ENCODE measurements around the gene DCC.

DCC gene

GRCh38 chr18:52920665-52921064 is 580.7 kb downstream of the DCC start:
- DNase-seq (ENCODE audit: low read depth) = no peak
- TF ChIP-seq CTCF (IDR thresholded peaks at IDR 0.05; ENCODE audit: control insufficient read depth, insufficient read depth, low read depth, low read length, missing control alignments) = no peak
- no peak overlapping the region for H3K4me3 ChIP-seq (ENCODE audit: control insufficient read depth, low read depth, low read length)

DNA sequence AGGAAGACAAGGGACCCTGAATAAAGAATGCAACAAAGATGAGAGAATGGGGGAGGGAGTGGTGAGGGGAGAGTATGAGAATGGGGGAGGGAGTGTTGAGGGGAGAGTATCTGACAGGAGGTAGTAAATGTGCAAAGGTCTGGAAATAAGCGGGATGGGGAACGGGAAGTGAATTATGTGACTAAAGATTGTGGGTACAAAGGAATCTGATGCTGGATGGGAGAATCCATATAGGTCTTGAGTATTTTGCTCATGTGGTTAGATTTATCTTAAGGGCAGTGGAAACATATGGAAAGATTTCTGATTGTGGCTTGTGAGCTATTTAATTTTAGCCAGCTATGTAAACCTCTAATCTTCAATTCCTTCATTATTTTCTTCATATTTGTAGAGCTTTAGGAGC is 593.4 kb downstream of the DCC start:
- no peak for TF ChIP-seq CTCF (IDR thresholded peaks at IDR 0.05; ENCODE audit: control insufficient read depth, insufficient read depth, low read depth, low read length, missing control alignments)
- H3K4me3 ChIP-seq (ENCODE audit: control insufficient read depth, low read depth, low read length) = no peak overlapping the region
- DNase-seq (ENCODE audit: low read depth) = no peak

GRCh38 chr18:52936931-52937330 is 596.9 kb downstream of the DCC start:
- no peak overlapping the region for H3K4me3 ChIP-seq (ENCODE audit: control insufficient read depth, low read depth, low read length)
- TF ChIP-seq CTCF (IDR thresholded peaks at IDR 0.05; ENCODE audit: control insufficient read depth, insufficient read depth, low read depth, low read length, missing control alignments) = no peak
- DNase-seq (ENCODE audit: low read depth) = no peak

- no peak for TF ChIP-seq CTCF (IDR thresholded peaks at IDR 0.05; ENCODE audit: control insufficient read depth, insufficient read depth, low read depth, low read length, missing control alignments)
- no peak for DNase-seq (ENCODE audit: low read depth)
- H3K4me3 ChIP-seq (ENCODE audit: control insufficient read depth, low read depth, low read length) = no peak overlapping the region
Measured at GRCh38 chr18:52937840-52938239, 597.8 kb downstream of the DCC start.

GRCh38 chr18:52945552-52945951 is 605.6 kb downstream of the DCC start:
- no peak overlapping the region for H3K4me3 ChIP-seq (ENCODE audit: control insufficient read depth, low read depth, low read length)
- TF ChIP-seq CTCF (IDR thresholded peaks at IDR 0.05; ENCODE audit: control insufficient read depth, insufficient read depth, low read depth, low read length, missing control alignments) = no peak
- DNase-seq (ENCODE audit: low read depth) = no peak

- TF ChIP-seq CTCF (IDR thresholded peaks at IDR 0.05; ENCODE audit: control insufficient read depth, insufficient read depth, low read depth, low read length, missing control alignments) = no peak
- H3K4me3 ChIP-seq (ENCODE audit: control insufficient read depth, low read depth, low read length) = no peak overlapping the region
- DNase-seq (ENCODE audit: low read depth) = no peak
Measured at GRCh38 chr18:52948868-52949444, 609.0 kb downstream of the DCC start.

DNA sequence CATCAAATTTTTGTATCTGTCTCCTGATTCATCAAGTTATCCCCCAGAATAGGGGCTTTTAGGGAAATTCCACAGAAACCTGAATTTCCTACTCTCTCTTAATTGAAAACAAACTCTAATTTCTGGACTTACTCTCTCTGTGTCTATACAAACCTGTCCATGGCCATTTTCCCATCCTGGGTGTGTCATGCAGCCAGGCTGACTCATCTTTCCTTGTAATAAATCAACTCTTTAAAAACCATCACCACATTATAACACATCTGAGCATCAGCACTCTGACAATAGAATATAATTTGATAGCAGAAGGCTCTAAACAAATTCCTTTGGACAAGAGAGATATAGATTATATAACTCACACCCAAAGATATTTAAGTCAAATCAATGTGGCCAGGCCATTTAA is 610.2 kb downstream of the DCC start:
- no peak for DNase-seq (ENCODE audit: low read depth)
- no peak overlapping the region for H3K4me3 ChIP-seq (ENCODE audit: control insufficient read depth, low read depth, low read length)
- no peak for TF ChIP-seq CTCF (IDR thresholded peaks at IDR 0.05; ENCODE audit: control insufficient read depth, insufficient read depth, low read depth, low read length, missing control alignments)
